ENCODE data around the gene HDHD3. TPM values are rescaled to one million over a fixed set of nuclear protein-coding genes. Genes with fewer than 3 reads are reported as not detected.

The HDHD3 gene
- polyA plus RNA-seq, 1 of the 3 experiments (the other 2 are of a cell fraction), result 17.1 TPM

GRCh38 chr9:113373256-113373655 is 3.5 kb downstream of the HDHD3 start:
- DNase-seq, result no peak
- H3K9ac ChIP-seq, result no peak overlapping the region
- no peaks in the 10 kb centered on the region for H3F3A ChIP-seq (replicated peaks; ENCODE audit: insufficient read depth)
- ChIA-PET POLR2A (interaction anchor here (1.3 kb wide), 1 partner anchor 28 kb away, joined by 3 read pairs; the partner anchor contains the start of gene ALAD), CTCF (interaction anchor here (1.0 to 1.4 kb wide), 3 partner anchors 18 to 64 kb away, joined by 3 to 5 read pairs (median 3); partner anchors contain the start of gene ALAD)
- no peaks in the 10 kb centered on the region for H3K9me3 ChIP-seq
- no peak overlapping the region for H3K4me3 ChIP-seq (ENCODE audit: low read depth in 2 of 2, low read length in 1 of 2)
- H3K9me2 ChIP-seq, result no peaks in the 10 kb centered on the region
- no peak overlapping the region for H3K4me2 ChIP-seq
- H3K79me2 ChIP-seq (ENCODE audit: insufficient read depth), result no peaks in the 10 kb centered on the region
- no peaks in the 10 kb centered on the region for H3K27me3 ChIP-seq (ENCODE audit: insufficient read depth)
- H2AFZ ChIP-seq (ENCODE audit: low read depth), result no peak overlapping the region
- TF ChIP-seq ELF1 (IDR thresholded peaks at IDR 0.05), result no peak
- TF ChIP-seq POLR2AphosphoS5 (IDR thresholded peaks at IDR 0.05; ENCODE audit: low read depth, low read length), result no peak
- no peak for TF ChIP-seq FOSL2 (IDR thresholded peaks at IDR 0.05; ENCODE audit: borderline replicate concordance, low read depth)
- TF ChIP-seq REST (IDR thresholded peaks at IDR 0.05; ENCODE audit: low read depth, low read length), result no peak
- no peak for TF ChIP-seq TAF1 (IDR thresholded peaks at IDR 0.05; ENCODE audit: borderline replicate concordance, low read depth, low read length)
- no peak for TF ChIP-seq RAD21 (IDR thresholded peaks at IDR 0.05; ENCODE audit: low read length)
- TF ChIP-seq MXI1 (IDR thresholded peaks at IDR 0.05; ENCODE audit: low read depth, low read length), result no peak
- no peak for TF ChIP-seq NFIC (IDR thresholded peaks at IDR 0.05; ENCODE audit: borderline replicate concordance)
- 81% methylated on average over 3 of the region's 3 CpGs for WGBS (ENCODE audit: low lambda C conversion rate)
- no peak overlapping the region for H3K27ac ChIP-seq (ENCODE audit: low read depth in 2 of 2, low read length in 1 of 2)
- peaks cover 0 to 14% of the 10 kb centered on the region in 2 experiments for H3K36me3 ChIP-seq (replicated peaks in 1 of 2; ENCODE audit: control insufficient read depth in 1 of 2, insufficient read depth in 2 of 2, low read length in 1 of 2)
- peaks cover 0 to 2% of the 10 kb centered on the region in 2 experiments; a peak in 1 of 4 replicates for H3K4me1 ChIP-seq (ENCODE audit: control insufficient read depth in 1 of 2, insufficient read depth in 2 of 2, low read depth in 1 of 2, low read length in 1 of 2)
- no peaks in the 10 kb centered on the region for H4K20me1 ChIP-seq (ENCODE audit: insufficient read depth)

GRCh38 chr9:113372059-113372458 is 4.7 kb downstream of the HDHD3 start:
- Histone ChIP-seq H3K4me2 (no peak overlapping the region), H3K27ac (ENCODE audit: low read depth in 2 of 2, low read length in 1 of 2) (no peak overlapping the region), H3K9me2 (no peaks in the 10 kb centered on the region), H3F3A (replicated peaks; ENCODE audit: insufficient read depth) (no peaks in the 10 kb centered on the region), H3K9me3 (no peaks in the 10 kb centered on the region), H4K20me1 (ENCODE audit: insufficient read depth) (no peaks in the 10 kb centered on the region), H3K4me1 (ENCODE audit: control insufficient read depth in 1 of 2, insufficient read depth in 2 of 2, low read depth in 1 of 2, low read length in 1 of 2) (peaks cover 0 to 2% of the 10 kb centered on the region in 2 experiments; a peak in 1 of 4 replicates), H3K4me3 (ENCODE audit: low read depth in 2 of 2, low read length in 1 of 2) (no peak overlapping the region), H3K36me3 (replicated peaks in 1 of 2; ENCODE audit: control insufficient read depth in 1 of 2, insufficient read depth in 2 of 2, low read length in 1 of 2) (peaks cover 0 to 14% of the 10 kb centered on the region in 2 experiments), H3K27me3 (ENCODE audit: insufficient read depth) (no peaks in the 10 kb centered on the region), H3K9ac (no peak overlapping the region), H3K79me2 (ENCODE audit: insufficient read depth) (no peaks in the 10 kb centered on the region), H2AFZ (ENCODE audit: low read depth) (no peak overlapping the region)
- TF ChIP-seq FOSL2 (IDR thresholded peaks at IDR 0.05; ENCODE audit: borderline replicate concordance, low read depth) (no peak), RAD21 (IDR thresholded peaks at IDR 0.05; ENCODE audit: low read length) (no peak), NFIC (IDR thresholded peaks at IDR 0.05; ENCODE audit: borderline replicate concordance) (no peak), MAX (IDR thresholded peaks at IDR 0.05; ENCODE audit: low read depth) (no peak), USF1 (IDR thresholded peaks at IDR 0.05; ENCODE audit: borderline replicate concordance, low read depth) (no peak)
- ChIA-PET POLR2A (interaction anchor here (1.3 kb wide), 1 partner anchor 29 kb away, joined by 3 read pairs; the partner anchor contains the start of gene ALAD), CTCF (interaction anchor here (0.9 kb wide), 1 partner anchor 29 kb away, joined by 5 read pairs; the partner anchor contains the start of gene ALAD)
- no peak for DNase-seq
- 94% methylated on average over 5 of the region's 5 CpGs for WGBS (ENCODE audit: low lambda C conversion rate)

Measured in SK-N-SH (cell line).